Measurements from ENCODE around the gene MYRFL. TPM values are rescaled to one million over a fixed set of nuclear protein-coding genes. Genes with fewer than 3 reads are reported as not detected.
"Not testable (repeated sequence)": the region's sequence is repeated elsewhere in the genome, so short reads cannot be mapped to it uniquely, and the experiment has no call there.

Gene MYRFL
- total RNA-seq, 1 donor from 2014 or later, result 0.13 TPM

DNA sequence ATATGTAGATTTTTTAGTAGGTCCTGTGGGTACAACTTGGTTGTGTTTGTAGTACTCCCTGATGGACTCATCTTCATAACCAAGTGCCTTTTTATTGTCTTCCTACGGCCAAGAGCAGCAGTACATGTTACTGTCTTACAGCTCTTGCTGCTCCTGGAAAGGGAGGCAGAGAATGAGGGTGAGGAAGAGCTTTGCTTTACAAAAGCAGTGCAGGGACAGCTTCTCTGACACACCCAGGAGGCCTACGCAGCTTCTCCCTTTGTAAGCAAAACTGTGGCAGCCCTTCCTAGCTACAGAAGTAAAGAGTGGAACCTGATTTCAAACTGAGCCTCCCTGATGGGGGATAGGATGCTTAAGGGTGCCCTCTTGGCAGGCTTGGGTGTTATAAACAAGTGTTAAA, 18.6 kb downstream of the MYRFL start:
- no peak overlapping the region for H3K4me3 Mint-ChIP-seq (ENCODE audit: unreplicated experiment)
- TF ChIP-seq, protein P1, sequence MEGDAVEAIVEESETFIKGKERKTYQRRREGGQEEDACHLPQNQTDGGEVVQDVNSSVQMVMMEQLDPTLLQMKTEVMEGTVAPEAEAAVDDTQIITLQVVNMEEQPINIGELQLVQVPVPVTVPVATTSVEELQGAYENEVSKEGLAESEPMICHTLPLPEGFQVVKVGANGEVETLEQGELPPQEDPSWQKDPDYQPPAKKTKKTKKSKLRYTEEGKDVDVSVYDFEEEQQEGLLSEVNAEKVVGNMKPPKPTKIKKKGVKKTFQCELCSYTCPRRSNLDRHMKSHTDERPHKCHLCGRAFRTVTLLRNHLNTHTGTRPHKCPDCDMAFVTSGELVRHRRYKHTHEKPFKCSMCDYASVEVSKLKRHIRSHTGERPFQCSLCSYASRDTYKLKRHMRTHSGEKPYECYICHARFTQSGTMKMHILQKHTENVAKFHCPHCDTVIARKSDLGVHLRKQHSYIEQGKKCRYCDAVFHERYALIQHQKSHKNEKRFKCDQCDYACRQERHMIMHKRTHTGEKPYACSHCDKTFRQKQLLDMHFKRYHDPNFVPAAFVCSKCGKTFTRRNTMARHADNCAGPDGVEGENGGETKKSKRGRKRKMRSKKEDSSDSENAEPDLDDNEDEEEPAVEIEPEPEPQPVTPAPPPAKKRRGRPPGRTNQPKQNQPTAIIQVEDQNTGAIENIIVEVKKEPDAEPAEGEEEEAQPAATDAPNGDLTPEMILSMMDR (IDR thresholded peaks at IDR 0.05), result no peak
- no peak overlapping the region for H3K27ac Mint-ChIP-seq (ENCODE audit: unreplicated experiment)
- no peaks in the 10 kb centered on the region for H3K36me3 Mint-ChIP-seq (ENCODE audit: unreplicated experiment)
- DNase-seq (ENCODE audit: extremely low spot score, unreplicated experiment), result no peak
- H3K4me1 Mint-ChIP-seq (ENCODE audit: unreplicated experiment), result no peaks in the 10 kb centered on the region
- H3K9me3 Mint-ChIP-seq (ENCODE audit: unreplicated experiment), result no peaks in the 10 kb centered on the region
- peaks cover 22% of the 10 kb centered on the region for H3K27me3 Mint-ChIP-seq (ENCODE audit: unreplicated experiment)

DNA sequence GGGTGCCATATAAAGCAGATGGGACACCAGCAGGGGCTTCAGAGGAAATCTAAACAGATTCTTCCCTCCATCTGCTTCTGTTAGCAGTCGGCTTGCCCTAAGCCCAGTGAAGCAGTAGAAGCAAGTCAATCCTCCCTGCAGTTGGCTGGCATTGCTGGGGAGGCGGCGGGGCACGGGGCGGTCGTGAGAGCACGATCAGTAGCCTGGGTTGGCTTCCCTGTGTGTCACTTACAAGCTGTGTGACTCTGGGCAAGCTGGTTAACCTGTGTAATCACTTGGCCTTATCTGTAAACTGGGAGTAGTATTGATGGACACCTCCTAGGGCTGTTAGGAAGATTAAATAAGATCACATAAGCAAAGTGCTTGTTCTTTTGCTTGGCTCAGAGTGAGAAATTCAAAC, 19.4 kb downstream of the MYRFL start:
- no peaks in the 10 kb centered on the region for H3K4me1 Mint-ChIP-seq (ENCODE audit: unreplicated experiment)
- no peaks in the 10 kb centered on the region for H3K36me3 Mint-ChIP-seq (ENCODE audit: unreplicated experiment)
- no peak overlapping the region for H3K4me3 Mint-ChIP-seq (ENCODE audit: unreplicated experiment)
- DNase-seq (ENCODE audit: extremely low spot score, unreplicated experiment), result no peak
- H3K27me3 Mint-ChIP-seq (ENCODE audit: unreplicated experiment), result peaks cover 22% of the 10 kb centered on the region
- no peaks in the 10 kb centered on the region for H3K9me3 Mint-ChIP-seq (ENCODE audit: unreplicated experiment)
- no peak overlapping the region for H3K27ac Mint-ChIP-seq (ENCODE audit: unreplicated experiment)
- TF ChIP-seq, protein P1 (IDR thresholded peaks at IDR 0.05), result no peak

DNA sequence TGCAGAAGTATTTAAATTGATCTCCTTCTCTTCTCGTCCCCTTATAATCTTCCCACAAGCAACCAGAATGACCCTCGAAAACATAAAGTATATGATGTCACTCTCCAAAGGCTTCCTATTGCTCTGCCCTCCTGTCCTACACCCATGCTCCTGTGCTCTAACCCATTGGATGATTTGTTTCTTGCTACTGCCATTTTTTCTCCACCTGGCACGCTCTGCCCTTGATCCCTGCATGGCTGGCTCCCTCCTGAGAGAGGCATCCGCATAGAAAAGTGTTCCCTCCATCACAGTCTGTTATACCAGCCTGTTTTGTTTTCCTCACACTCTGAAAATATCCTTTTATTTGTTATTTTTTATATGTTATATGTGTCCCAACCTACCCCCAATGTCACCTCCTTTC, 19.8 kb downstream of the MYRFL start:
- no peaks in the 10 kb centered on the region for H3K36me3 Mint-ChIP-seq (ENCODE audit: unreplicated experiment)
- H3K9me3 Mint-ChIP-seq (ENCODE audit: unreplicated experiment), result no peaks in the 10 kb centered on the region
- H3K27me3 Mint-ChIP-seq (ENCODE audit: unreplicated experiment), result peaks cover 22% of the 10 kb centered on the region
- DNase-seq (ENCODE audit: extremely low spot score, unreplicated experiment), result no peak
- TF ChIP-seq, protein P1 (IDR thresholded peaks at IDR 0.05), result no peak
- H3K27ac Mint-ChIP-seq (ENCODE audit: unreplicated experiment), result no peak overlapping the region
- H3K4me3 Mint-ChIP-seq (ENCODE audit: unreplicated experiment), result no peak overlapping the region
- H3K4me1 Mint-ChIP-seq (ENCODE audit: unreplicated experiment), result no peaks in the 10 kb centered on the region

- DNase-seq (ENCODE audit: extremely low spot score, unreplicated experiment), result no peak
- peaks cover 8% of the 10 kb centered on the region for H3K9me3 Mint-ChIP-seq (ENCODE audit: unreplicated experiment)
- no peaks in the 10 kb centered on the region for H3K4me1 Mint-ChIP-seq (ENCODE audit: unreplicated experiment)
- H3K27ac Mint-ChIP-seq (ENCODE audit: unreplicated experiment), result no peak overlapping the region
- peaks cover 19% of the 10 kb centered on the region for H3K27me3 Mint-ChIP-seq (ENCODE audit: unreplicated experiment)
- no peak overlapping the region for H3K4me3 Mint-ChIP-seq (ENCODE audit: unreplicated experiment)
- H3K36me3 Mint-ChIP-seq (ENCODE audit: unreplicated experiment), result no peaks in the 10 kb centered on the region
- TF ChIP-seq, protein P1 (IDR thresholded peaks at IDR 0.05), result no peak
Observed at GRCh38 chr12:69846976-69847375, 21.9 kb downstream of the MYRFL start.

DNA sequence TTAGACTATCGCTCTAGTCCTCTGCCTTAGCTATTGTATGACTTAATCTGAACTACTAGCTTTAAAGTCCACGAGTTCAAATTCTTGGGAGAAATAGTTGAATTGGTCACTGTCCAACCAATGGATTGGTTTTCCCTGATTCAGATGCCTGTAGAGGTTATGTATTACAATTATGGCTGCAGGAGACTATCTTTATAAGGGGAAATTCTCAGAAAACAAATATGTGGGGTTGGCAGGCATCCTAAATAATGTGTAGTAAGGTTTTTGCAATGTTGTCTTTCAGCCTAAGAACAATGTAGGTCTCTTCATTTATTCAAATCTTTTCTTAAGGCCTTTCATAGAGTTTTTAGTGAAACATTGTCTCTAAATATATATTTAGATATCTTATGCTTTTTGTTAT, 26.9 kb downstream of the MYRFL start:
- TF ChIP-seq, protein P1 (IDR thresholded peaks at IDR 0.05), result no peak
- Mint-ChIP-seq H3K4me1 (ENCODE audit: unreplicated experiment) (no peaks in the 10 kb centered on the region), H3K36me3 (ENCODE audit: unreplicated experiment) (no peaks in the 10 kb centered on the region), H3K9me3 (ENCODE audit: unreplicated experiment) (peaks cover 13% of the 10 kb centered on the region), H3K27ac (ENCODE audit: unreplicated experiment) (no peak overlapping the region), H3K4me3 (ENCODE audit: unreplicated experiment) (no peak overlapping the region), H3K27me3 (ENCODE audit: unreplicated experiment) (peaks cover 8% of the 10 kb centered on the region)
- no peak for DNase-seq (ENCODE audit: extremely low spot score, unreplicated experiment)

- H3K36me3 Mint-ChIP-seq (ENCODE audit: unreplicated experiment); H3K4me1 Mint-ChIP-seq (ENCODE audit: unreplicated experiment); H3K4me3 Mint-ChIP-seq (ENCODE audit: unreplicated experiment); H3K27ac Mint-ChIP-seq (ENCODE audit: unreplicated experiment); DNase-seq (ENCODE audit: extremely low spot score, unreplicated experiment): not testable (repeated sequence)
- peaks cover 17% of the 10 kb centered on the region for H3K27me3 Mint-ChIP-seq (ENCODE audit: unreplicated experiment)
- peaks cover 13% of the 10 kb centered on the region for H3K9me3 Mint-ChIP-seq (ENCODE audit: unreplicated experiment)
Observed at GRCh38 chr12:69853176-69853961, 28.3 kb downstream of the MYRFL start.

Data from osteocyte (in vitro differentiated cells).